ENCODE results near the gene MICA.
"Not testable (repeated sequence)": the region's sequence is repeated elsewhere in the genome, so short reads cannot be mapped to it uniquely, and the experiment has no call there.

Gene MICA

DNA sequence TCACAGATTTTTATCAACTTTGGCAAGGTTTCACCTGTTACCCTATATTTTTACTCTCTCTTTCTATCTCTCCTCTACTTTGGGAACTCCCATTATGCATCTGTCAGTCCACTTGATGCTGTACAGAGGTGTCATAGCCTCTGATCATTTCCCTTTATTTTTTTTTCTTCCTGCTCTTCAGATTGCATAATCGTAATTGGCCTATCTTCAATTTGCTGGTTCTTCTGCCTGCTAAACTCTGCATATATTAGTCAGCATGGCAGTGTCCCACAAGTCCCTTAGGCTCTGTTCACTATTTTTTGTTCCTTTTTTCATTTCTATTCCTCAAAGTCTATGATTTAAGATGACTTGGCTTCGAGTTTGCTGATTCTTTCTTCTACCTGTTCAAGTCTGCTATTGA, 49.9 kb downstream of the MICA start:
- no peaks in the 10 kb centered on the region for H3K36me3 ChIP-seq (ENCODE audit: control insufficient read depth in 2 of 2, insufficient read depth in 1 of 2, low read length in 2 of 2)
- H3K9me3 ChIP-seq (ENCODE audit: control insufficient read depth, insufficient read depth, low read depth, low read length): no peaks in the 10 kb centered on the region
- TF ChIP-seq ZNF571 (tag by site-specific recombination; IDR thresholded peaks at IDR 0.05) (no peak), SETDB1 (IDR thresholded peaks at IDR 0.05; ENCODE audit: insufficient read length, low read length) (peak; percentile 75)
- H3K4me1 ChIP-seq (ENCODE audit: control insufficient read depth, insufficient read depth, low read length): no peaks in the 10 kb centered on the region
- H3K27ac ChIP-seq (ENCODE audit: extremely low read depth, low read depth, low read length): no peak overlapping the region
- CTCF ChIA-PET: no interaction called here
- POLR2A ChIA-PET: no interaction called here
- H3K4me3 ChIP-seq (ENCODE audit: low read depth, low read length): no peak overlapping the region

- CTCF ChIA-PET; H3K4me1 ChIP-seq (ENCODE audit: control insufficient read depth, insufficient read depth, low read length); H3K4me3 ChIP-seq (ENCODE audit: low read depth, low read length); H3K9me3 ChIP-seq (ENCODE audit: control insufficient read depth, insufficient read depth, low read depth, low read length); H3K36me3 ChIP-seq (ENCODE audit: control insufficient read depth in 2 of 2, insufficient read depth in 1 of 2, low read length in 2 of 2); H3K27ac ChIP-seq (ENCODE audit: extremely low read depth, low read depth, low read length); POLR2A ChIA-PET: not testable (repeated sequence)
Measured at GRCh38 chr6:31459864-31460263, 56.5 kb downstream of the MICA start.

DNA sequence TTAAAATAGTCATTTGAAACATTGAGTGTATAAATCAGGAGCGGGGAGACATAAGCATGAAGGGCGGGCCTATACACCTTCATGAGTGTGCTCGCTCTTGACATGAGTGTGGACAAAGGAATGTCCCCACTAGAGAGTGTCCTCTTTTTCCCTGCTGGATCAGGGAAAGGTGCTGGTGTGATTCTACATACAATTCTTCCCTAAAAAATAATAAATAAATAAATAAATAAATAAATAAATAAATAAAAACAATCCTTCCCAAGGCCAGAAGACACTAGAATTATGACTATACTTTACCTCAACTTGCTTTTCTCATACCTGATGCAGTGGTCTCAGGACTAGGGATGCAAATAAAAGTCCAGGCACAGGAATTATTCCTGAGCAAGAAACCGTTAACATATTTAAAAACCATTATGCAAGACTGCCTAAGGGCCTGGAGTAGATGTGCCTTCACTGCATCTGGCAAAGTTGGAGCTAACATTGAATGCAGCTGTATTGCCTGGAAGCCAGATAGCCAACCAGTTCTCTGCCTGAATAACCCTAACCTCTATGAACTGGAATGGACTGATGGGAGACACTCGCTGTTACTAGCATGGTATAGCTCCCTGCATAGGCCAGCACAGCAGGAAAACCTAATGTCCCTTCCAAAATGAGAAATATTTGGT, 57.1 kb downstream of the MICA start:
- ChIA-PET POLR2A (no interaction called here), CTCF (interaction anchor here (0.7 to 2.0 kb wide), 2 partner anchors 21 to 33 kb away, joined by 3 to 6 read pairs; no protein-coding TSS in a partner anchor)
- H3K36me3 ChIP-seq (ENCODE audit: control insufficient read depth in 2 of 2, insufficient read depth in 1 of 2, low read length in 2 of 2): no peaks in the 10 kb centered on the region
- no peaks in the 10 kb centered on the region for H3K4me1 ChIP-seq (ENCODE audit: control insufficient read depth, insufficient read depth, low read length)
- H3K9me3 ChIP-seq (ENCODE audit: control insufficient read depth, insufficient read depth, low read depth, low read length): no peaks in the 10 kb centered on the region
- H3K27ac ChIP-seq (ENCODE audit: extremely low read depth, low read depth, low read length): no peak overlapping the region
- no peak overlapping the region for H3K4me3 ChIP-seq (ENCODE audit: low read depth, low read length)
- TF ChIP-seq ZNF121 (tag by site-specific recombination; IDR thresholded peaks at IDR 0.05) (no peak), ZNF558 (tag by site-specific recombination; IDR thresholded peaks at IDR 0.05) (0 out of 2 replicates have a peak, but pooled peaks have one; percentile 37), ZNF140 (tag by site-specific recombination; IDR thresholded peaks at IDR 0.05) (peak; percentile 31; the same call in 1 of the 2 replicates), ZNF785 (tag by site-specific recombination; IDR thresholded peaks at IDR 0.05) (no peak), ZNF510 (tag by site-specific recombination; IDR thresholded peaks at IDR 0.05; ENCODE audit: insufficient replicate concordance) (peak; percentile 37), OSR2 (tag by site-specific recombination; IDR thresholded peaks at IDR 0.05) (no peak), ZNF707 (tag by site-specific recombination; IDR thresholded peaks at IDR 0.05) (no peak), RBAK (tag by site-specific recombination; IDR thresholded peaks at IDR 0.05) (no peak), ZNF518A (tag by site-specific recombination; conservative IDR thresholded peaks at IDR 0.05; ENCODE audit: low read depth) (peak; percentile 75), ZNF704 (tag by site-specific recombination; IDR thresholded peaks at IDR 0.05) (peak; percentile 30; the same call in 1 of the 2 replicates), ZEB2 (tag by site-specific recombination; IDR thresholded peaks at IDR 0.05) (no peak), ZNF664 (tag by site-specific recombination; IDR thresholded peaks at IDR 0.05) (0 out of 2 replicates have a peak, but pooled peaks have one; percentile 9), ZNF23 (tag by site-specific recombination; IDR thresholded peaks at IDR 0.05; ENCODE audit: borderline replicate concordance) (no peak), ZNF623 (tag by site-specific recombination; IDR thresholded peaks at IDR 0.05) (peak; percentile 50), ZNF426 (tag by site-specific recombination; IDR thresholded peaks at IDR 0.05) (peak; percentile 62), ZNF529 (tag by site-specific recombination; IDR thresholded peaks at IDR 0.05; ENCODE audit: insufficient replicate concordance) (no peak)
- TF ChIP-seq, protein P1, sequence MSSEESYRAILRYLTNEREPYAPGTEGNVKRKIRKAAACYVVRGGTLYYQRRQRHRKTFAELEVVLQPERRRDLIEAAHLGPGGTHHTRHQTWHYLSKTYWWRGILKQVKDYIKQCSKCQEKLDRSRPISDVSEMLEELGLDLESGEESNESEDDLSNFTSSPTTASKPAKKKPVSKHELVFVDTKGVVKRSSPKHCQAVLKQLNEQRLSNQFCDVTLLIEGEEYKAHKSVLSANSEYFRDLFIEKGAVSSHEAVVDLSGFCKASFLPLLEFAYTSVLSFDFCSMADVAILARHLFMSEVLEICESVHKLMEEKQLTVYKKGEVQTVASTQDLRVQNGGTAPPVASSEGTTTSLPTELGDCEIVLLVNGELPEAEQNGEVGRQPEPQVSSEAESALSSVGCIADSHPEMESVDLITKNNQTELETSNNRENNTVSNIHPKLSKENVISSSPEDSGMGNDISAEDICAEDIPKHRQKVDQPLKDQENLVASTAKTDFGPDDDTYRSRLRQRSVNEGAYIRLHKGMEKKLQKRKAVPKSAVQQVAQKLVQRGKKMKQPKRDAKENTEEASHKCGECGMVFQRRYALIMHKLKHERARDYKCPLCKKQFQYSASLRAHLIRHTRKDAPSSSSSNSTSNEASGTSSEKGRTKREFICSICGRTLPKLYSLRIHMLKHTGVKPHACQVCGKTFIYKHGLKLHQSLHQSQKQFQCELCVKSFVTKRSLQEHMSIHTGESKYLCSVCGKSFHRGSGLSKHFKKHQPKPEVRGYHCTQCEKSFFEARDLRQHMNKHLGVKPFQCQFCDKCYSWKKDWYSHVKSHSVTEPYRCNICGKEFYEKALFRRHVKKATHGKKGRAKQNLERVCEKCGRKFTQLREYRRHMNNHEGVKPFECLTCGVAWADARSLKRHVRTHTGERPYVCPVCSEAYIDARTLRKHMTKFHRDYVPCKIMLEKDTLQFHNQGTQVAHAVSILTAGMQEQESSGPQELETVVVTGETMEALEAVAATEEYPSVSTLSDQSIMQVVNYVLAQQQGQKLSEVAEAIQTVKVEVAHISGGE (tag by site-specific recombination; conservative IDR thresholded peaks at IDR 0.05; ENCODE audit: low read depth): peak; percentile 54; the same call in 1 of the 2 replicates
- TF ChIP-seq, protein P2, sequence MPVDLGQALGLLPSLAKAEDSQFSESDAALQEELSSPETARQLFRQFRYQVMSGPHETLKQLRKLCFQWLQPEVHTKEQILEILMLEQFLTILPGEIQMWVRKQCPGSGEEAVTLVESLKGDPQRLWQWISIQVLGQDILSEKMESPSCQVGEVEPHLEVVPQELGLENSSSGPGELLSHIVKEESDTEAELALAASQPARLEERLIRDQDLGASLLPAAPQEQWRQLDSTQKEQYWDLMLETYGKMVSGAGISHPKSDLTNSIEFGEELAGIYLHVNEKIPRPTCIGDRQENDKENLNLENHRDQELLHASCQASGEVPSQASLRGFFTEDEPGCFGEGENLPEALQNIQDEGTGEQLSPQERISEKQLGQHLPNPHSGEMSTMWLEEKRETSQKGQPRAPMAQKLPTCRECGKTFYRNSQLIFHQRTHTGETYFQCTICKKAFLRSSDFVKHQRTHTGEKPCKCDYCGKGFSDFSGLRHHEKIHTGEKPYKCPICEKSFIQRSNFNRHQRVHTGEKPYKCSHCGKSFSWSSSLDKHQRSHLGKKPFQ (tag by site-specific recombination; IDR thresholded peaks at IDR 0.05): no peak
